Esophagus mucosa (tissue), 1 donor: ENCODE results near the gene MAD1L1. TPM values are rescaled to one million over a fixed set of nuclear protein-coding genes. Genes with fewer than 3 reads are reported as not detected.
"Not testable (repeated sequence)": the region's sequence is repeated elsewhere in the genome, so short reads cannot be mapped to it uniquely, and the experiment has no call there.

Source experiments
- ATAC-seq: fragments of 200-7000 bp; cut with Tn5 transposase; one replicate; pipeline ENCODE4 v1.9.1; 2020
- total RNA-seq: library from RNA; stranded (reverse); gene quantifications from one replicate; pipeline ENCODE4 v1.2.4, GENCODE V29; 2023
- donor health status: DM: yes; HTN: yes; CAD: no.

The MAD1L1 gene
- total RNA-seq, 1 donor from 2014 or later = 23.7 TPM

- ATAC-seq = no peak
These were observed 296.1 kb downstream of the MAD1L1 start for GRCh38 chr7:1936531-1937251.

- ATAC-seq = no peak
These were observed 296.8 kb downstream of the MAD1L1 start for GRCh38 chr7:1936006-1936310.

DNA sequence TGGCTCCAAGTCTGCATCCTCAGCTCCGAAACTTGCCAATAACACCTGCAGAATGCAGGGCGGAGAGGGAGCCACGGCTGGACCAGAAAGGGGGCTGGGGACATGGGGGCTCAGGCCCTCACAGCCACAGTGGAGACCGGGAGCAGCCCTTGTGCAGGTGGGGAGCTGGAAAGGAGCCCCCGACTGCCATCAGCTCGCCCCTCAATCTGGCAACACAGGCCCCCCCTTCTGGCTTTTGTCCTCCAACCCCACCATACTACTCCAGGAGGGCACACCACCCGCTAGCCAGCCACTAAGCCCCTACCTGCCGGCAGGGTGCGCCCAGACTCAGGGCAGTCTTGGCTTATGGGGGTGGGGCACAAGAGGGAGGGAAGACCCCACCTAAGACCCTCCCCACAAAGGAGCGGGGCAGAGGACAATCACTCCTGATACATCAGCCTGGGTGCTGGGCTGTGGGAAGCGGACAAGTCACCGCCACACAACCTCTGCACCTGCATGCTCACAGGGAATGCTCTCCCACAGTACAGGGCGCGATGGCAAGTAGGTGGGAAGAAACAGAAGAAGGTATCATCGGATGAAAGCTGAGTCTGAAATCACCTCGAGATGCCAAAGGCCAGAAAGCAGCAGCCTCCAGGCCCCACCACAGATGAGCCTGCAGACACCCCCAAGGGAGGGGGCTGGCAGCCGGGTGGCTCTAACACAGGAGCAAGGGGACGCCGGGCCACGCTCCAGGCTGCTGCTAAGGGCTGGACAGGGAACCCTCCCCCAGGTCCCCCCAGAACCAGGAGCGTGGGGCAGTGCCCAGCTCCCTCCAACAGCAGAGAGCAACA is 297.4 kb downstream of the MAD1L1 start:
- no peak for ATAC-seq

DNA sequence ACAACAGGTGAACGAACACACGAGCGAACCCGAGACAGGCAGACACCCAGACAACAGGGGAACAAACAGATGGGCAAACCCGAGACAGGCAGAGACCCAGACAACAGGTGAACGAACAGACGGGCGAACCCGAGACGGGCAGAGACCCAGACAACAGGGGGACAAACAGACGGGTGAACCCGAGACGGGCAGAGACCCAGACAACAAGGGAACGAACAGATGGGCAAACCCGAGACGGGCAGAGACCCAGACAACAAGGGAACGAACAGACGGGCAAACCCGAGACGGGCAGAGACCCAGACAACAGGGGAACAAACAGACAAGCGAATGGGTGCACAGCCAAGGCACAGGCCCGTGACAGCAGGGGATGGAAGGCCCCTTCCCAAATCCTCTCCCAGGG is 298.0 kb downstream of the MAD1L1 start:
- ATAC-seq = no peak

DNA sequence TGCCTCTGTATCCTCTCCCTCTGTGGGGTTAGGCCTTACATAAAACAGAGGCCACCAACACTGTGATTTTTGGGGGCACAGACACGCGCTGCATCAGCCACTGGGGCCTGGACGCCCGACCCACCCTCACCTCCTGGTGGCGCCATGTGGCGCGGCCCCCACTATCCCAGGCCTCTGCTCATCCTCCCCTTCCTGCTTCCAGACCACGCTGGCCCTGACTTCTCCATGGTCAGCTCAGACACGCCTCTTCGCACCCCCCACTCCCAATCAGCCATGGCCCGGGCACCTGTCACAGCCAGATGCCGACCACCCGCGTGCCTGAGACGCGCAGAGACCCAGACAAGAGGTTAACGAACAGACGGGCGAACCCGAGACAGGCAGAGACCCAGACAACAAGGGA is 298.7 kb downstream of the MAD1L1 start:
- no peak for ATAC-seq

DNA sequence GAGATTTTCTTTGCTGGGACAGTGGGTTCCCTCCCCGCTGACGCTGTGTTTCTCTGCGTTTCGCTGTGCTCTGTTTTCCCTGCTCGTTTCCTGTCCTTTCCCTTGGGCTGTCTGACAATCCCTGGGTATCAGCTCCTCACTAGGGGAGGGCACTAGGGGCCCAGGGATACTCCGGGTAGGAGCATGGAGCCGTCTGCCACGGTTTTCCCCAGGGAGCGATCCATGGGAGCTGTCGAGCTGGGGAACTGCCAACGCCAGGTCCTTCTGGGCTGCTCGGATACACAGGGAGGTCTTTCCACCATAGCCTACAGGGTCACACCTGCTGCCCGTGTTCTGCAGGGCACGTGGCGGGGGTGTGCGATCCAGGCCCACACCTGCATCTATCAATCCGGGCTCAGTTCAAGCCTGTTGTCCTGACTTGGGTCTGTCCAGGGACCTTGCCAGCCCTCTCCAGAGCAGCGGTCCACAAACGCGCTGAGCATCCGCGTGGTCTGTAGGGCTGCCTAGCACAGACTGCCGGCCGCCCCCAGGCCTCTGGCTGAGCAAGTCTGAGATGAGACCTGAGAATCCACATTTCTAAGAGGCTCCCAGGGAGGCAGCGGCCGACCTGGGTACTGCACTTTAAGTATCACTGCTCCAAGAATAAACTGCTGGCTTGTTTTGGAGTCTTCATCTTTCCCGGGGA is 299.5 kb downstream of the MAD1L1 start:
- no peak for ATAC-seq

GRCh38 chr7:1931951-1932270 is 300.8 kb downstream of the MAD1L1 start:
- ATAC-seq = no peak

DNA sequence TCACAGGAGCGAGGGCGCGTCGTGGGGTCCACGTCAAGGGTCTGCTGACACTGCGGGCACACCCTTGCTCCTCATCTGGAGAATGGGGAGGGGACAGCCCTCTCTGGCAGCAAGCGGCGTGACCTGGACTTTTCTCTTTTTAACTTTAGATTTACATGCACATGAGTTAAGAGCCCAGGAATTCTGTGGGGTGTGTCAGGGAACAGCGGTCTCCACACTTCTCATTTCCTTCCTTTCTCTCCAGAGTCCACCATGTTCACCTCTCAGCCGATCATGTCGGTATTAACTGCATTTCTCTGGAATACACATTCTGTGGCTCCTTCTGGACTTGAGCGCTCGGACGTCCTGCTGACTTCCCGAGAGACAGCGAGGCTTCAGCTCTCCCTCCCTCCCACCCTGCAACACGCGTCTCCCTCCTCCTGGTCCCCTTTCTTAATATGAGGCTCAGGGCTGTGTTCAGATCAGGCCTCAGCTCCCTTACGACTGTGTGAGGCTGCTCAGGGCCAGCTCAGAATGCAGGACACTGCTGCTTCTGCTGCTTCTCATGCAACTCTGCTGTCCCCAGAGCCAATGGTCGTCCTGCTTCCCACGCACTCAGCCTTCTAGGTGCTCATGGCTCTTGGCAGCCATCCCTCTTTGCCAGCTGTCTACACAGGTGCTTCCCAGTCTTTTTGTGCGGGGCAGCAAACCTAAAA is 301.3 kb downstream of the MAD1L1 start:
- no peak for ATAC-seq

DNA sequence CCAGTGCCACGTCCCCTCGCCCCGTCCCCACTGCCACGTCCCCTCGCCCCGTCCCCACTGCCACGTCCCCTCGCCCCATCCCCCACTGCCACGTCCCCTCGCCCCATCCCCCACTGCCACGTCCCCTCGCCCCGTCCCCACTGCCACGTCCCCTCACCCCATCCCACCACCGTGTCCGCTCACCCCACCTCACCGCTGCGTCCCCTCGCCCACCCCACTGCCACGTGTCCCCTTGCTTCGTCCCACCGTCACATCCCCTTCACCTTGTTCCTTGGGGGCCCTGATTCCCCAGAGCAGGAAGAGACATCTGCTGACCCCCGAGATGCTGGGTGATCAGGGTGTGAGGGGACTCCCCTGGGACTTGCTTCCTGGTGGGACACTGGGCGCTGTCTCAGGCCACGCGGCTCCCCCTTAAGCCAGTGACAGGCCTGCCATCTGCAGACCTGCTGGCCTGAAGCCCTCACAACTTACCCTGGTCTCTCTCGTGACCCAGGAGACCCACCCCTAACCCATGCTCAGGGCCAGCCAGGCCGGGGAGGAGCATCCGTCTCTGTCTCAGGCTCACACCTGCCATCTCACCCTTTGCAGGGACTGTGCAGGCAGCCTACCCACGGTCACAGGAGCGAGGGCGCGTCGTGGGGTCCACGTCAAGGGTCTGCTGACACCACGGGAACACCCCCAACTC is 302.2 kb downstream of the MAD1L1 start:
- no peak for ATAC-seq

- ATAC-seq = not testable (repeated sequence)
These were observed 303.3 kb downstream of the MAD1L1 start for GRCh38 chr7:1929349-1929925.

DNA sequence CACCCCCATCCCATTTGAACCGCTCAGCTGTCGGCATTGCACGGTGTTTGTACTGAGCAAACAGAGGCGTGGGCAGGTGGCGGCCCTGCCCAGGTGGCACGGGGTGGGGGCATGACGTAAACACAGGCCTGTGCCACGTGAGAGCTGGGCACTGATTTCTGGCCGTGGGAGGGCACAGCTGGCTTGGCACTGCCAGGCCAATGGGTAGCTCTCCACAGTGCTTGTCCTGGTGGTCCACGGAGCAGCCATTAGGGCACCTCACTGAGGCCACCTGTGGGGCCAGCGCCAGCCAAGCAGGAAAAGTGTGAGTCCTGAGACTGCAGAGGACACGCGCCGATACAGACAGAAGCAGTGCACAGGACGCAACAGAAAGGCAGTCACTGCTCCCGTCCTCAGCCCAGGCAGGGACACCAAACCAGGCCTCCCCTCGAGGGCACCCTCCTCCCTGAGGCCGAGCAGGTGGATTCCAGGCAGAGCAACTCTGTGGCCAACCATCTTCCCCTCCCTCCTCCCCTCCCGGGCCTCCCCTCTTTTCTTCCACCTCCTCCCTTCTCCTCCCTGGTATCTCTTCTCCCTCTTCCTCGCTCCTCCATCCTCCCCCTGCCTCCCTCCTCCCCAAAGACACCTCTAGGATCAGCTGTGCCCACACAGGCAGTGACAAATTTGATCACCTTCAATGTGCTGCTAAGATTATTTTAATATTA is 303.9 kb downstream of the MAD1L1 start:
- ATAC-seq = peak; percentile 64

DNA sequence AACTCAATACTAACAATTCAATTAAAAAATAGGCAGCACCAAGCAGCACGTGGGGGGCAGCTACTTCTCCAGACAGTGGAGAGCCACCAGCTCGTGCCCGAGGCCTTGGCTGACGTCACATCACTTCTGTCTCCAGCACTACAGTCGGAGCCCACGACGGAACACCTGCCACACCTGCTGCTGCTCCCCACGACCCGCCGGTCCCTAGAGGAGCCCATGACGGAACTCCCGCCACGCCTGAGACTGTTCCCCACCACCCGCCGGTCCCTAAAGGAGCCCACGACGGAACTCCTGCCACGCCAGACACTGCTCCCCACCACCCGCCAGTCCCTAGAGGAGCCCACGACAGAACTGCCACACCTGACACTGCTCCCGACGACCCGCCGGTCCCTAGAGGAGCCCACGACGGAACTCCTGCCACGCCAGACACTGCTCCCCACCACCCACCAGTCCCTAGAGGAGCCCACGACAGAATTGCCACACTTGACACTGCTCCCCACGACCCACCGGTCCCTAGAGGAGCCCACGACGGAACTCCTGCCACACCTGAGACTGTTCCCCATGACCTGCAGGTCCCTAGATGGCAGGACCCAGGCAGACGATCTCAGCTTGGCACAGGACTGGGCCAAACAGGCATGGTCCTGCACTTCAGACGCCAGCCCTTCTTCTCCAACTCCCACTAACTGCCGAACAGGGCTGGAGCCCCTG is 304.7 kb downstream of the MAD1L1 start:
- ATAC-seq = no peak

GRCh38 chr7:1926908-1927306 is 305.8 kb downstream of the MAD1L1 start:
- ATAC-seq = no peak

DNA sequence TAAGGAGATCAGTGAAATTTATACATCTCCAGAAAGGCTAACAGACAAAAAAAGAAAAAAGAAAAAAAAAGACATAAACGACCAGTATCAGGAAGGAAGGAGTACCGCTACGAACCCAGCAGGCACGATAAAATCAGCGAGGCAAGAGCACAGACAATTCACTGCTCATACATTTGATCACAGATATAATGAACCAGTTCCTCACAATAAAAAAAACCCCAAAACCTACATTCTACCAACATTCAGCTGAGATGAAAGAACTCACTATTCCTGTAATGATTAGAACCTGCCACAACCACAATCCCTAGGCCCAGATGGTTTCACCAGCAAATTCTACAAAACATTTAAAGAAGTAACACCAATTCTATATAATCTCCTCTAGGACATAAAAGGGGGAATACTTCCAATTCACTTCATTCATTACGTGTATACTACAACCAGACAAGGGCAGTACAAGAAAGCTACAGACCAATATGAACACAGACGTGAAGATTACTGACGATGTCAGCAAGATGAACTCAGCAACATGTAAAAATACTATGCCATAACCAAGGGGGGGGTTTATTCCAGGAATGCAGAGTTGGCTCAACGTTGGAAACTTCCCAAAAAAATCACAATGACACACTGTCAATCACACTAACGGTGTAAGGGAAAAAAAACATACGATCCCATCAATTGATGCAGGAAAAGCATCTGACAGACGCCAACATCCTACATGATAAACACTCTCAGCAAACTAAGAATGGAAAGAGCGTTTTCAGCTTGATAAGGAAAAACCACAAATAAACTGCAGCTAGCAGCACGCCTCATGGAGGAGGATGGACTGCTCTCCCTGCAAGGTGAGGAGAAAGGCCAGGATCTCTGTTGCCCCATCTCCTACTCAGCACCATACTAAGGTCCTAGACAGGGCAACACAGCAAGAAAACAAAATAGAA is 306.5 kb downstream of the MAD1L1 start:
- ATAC-seq = no peak

- ATAC-seq = no peak
These were observed 307.4 kb downstream of the MAD1L1 start for GRCh38 chr7:1925349-1925748.

DNA sequence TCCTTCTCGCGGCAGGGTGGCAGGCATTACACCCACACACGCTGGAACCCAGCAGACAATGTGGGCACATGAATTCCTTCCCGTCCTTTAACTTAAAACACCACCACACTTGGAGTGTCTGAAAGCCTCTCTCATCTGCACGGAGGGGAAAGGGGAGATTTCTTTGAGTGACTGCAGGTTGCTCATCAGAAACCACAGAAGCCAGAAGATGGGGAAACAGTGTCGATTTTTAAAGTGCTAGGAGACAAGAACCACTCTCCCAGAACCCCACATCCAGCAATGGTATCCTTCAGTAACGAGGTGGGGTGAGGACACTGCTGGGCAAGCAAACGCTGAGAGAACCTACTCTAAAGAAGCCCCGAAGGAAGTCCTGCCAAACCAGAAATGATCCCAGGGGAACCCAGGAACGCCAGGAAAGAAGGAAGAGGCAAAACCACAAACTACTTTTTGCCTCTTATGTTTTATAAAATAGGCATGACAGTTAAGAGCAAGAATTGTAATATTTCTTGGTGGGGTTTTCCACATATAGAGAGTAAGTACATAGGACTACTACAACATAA is 308.4 kb downstream of the MAD1L1 start:
- ATAC-seq = no peak

- no peak for ATAC-seq
These were observed 309.1 kb downstream of the MAD1L1 start for GRCh38 chr7:1923409-1924257.

- ATAC-seq = no peak
These were observed 309.9 kb downstream of the MAD1L1 start for GRCh38 chr7:1922870-1923236.
